Measurements from ENCODE around the gene SESTD1. TPM values are rescaled to one million over a fixed set of nuclear protein-coding genes. Genes with fewer than 3 reads are reported as not detected.

The SESTD1 gene
- total and polyA plus RNA-seq, 2 of the 8 experiments (the other 6 are each of a cell fraction or from before 2014, with no cell fraction given): 5.2 to 49.6 TPM

GRCh38 chr2:179302764-179303571 is 38.3 kb upstream of the SESTD1 start:
- H2BK5ac ChIP-seq (ENCODE audit: low read depth, low read length): no peak overlapping the region
- no peak overlapping the region for H3K23ac ChIP-seq (ENCODE audit: insufficient read length)
- no peak overlapping the region for H3K4ac ChIP-seq (replicated peaks; ENCODE audit: insufficient read length, low read depth, low read length)
- H2BK120ac ChIP-seq (replicated peaks; ENCODE audit: low read depth, low read length): no peak overlapping the region
- H3K9me3 ChIP-seq (ENCODE audit: insufficient read depth in 2 of 2, low read depth in 1 of 2, low read length in 1 of 2): no peaks in the 10 kb centered on the region
- FAIRE-seq: no peak
- H3K9ac ChIP-seq (replicated peaks in 1 of 4; ENCODE audit: extremely low read depth in 1 of 4, low read depth in 3 of 4, low read length in 3 of 4): no peak overlapping the region
- no peaks in the 10 kb centered on the region for H3K79me1 ChIP-seq (ENCODE audit: low read depth, low read length)
- H2BK15ac ChIP-seq (ENCODE audit: low read length): no peak overlapping the region
- H3K14ac ChIP-seq (ENCODE audit: insufficient read length): no peak overlapping the region
- no peaks in the 10 kb centered on the region for H3K4me1 ChIP-seq (replicated peaks in 1 of 4; ENCODE audit: control insufficient read depth in 3 of 4, insufficient read depth in 4 of 4, low read length in 3 of 4)
- no peak overlapping the region for H2BK20ac ChIP-seq (ENCODE audit: low read length)
- H3K23me2 ChIP-seq (ENCODE audit: low read depth, low read length): no peaks in the 10 kb centered on the region
- H4K20me1 ChIP-seq (replicated peaks in 1 of 2; ENCODE audit: control insufficient read depth in 1 of 2, insufficient read depth in 2 of 2, low read length in 2 of 2): no peaks in the 10 kb centered on the region
- no peak overlapping the region for H3K4me3 ChIP-seq (ENCODE audit: extremely low read depth in 1 of 4, insufficient read depth in 2 of 4, low read depth in 3 of 4, low read length in 4 of 4)
- H4K91ac ChIP-seq (replicated peaks; ENCODE audit: insufficient read length, low read length): no peak overlapping the region
- no peak overlapping the region for H3K18ac ChIP-seq (ENCODE audit: extremely low read depth, low read length)
- H2AFZ ChIP-seq (ENCODE audit: low read length): no peak overlapping the region
- no peaks in the 10 kb centered on the region for H3K79me2 ChIP-seq (ENCODE audit: control insufficient read depth in 1 of 2, insufficient read depth in 2 of 2, low read length in 2 of 2)
- H3K27me3 ChIP-seq (replicated peaks in 1 of 4; ENCODE audit: control insufficient read depth in 3 of 4, extremely low read depth in 1 of 4, insufficient read depth in 3 of 4, low read length in 3 of 4): no peaks in the 10 kb centered on the region
- H3K27ac ChIP-seq (ENCODE audit: low read depth, low read length): no peak overlapping the region
- H4K8ac ChIP-seq (ENCODE audit: extremely low read depth, insufficient read depth, low read length): no peak overlapping the region
- H4K5ac ChIP-seq (ENCODE audit: insufficient read length, low read depth, low read length): no peak overlapping the region
- TF ChIP-seq EZH2 (IDR thresholded peaks at IDR 0.05; ENCODE audit: low read depth, low read length, severe bottlenecking) (no peak), TCF12 (IDR thresholded peaks at IDR 0.05; ENCODE audit: low read depth, low read length) (no peak), CTBP2 (IDR thresholded peaks at IDR 0.05; ENCODE audit: borderline replicate concordance, insufficient read depth, insufficient read length, low read length) (no peak)
- ChIA-PET POLR2A (ENCODE audit: partially characterized antibody) (no interaction called here), CTCF (ENCODE audit: partially characterized antibody) (no interaction called here)
- no peak overlapping the region for H3K56ac ChIP-seq (replicated peaks; ENCODE audit: insufficient read length, low read depth, low read length)
- no peaks in the 10 kb centered on the region for H3K36me3 ChIP-seq (ENCODE audit: control insufficient read depth in 2 of 4, insufficient read depth in 4 of 4, low read length in 3 of 4)
- 93% methylated on average over 6 of the region's 6 CpGs; no CpG with 5 or more reads in 1 of the 2 experiments for WGBS, 2 experiments (ENCODE audit: extremely low coverage in 1 of 2, insufficient coverage in 1 of 2, insufficient read length in 1 of 2, insufficient replicate concordance in 2 of 2, low coverage in 1 of 2, low lambda C conversion rate in 2 of 2, missing lambda C conversion rate in 1 of 2)
- no peak overlapping the region for H2AK5ac ChIP-seq (ENCODE audit: low read depth, low read length)
- H3K4me2 ChIP-seq (ENCODE audit: insufficient read depth in 1 of 2, low read depth in 2 of 2, low read length in 2 of 2): no peak overlapping the region
- H2BK12ac ChIP-seq (ENCODE audit: low read depth, low read length): no peak overlapping the region
- DNase-seq (ENCODE audit: low read depth in 1 of 2, low spot score in 2 of 2): no peak
